HUDEP-2 (cell line): ENCODE measurements around the gene BRCA1.
"Not testable (repeated sequence)": the region's sequence is repeated elsewhere in the genome, so short reads cannot be mapped to it uniquely, and the experiment has no call there.

Experiments used
- DNase-seq, 76 experiments: peaks; one replicate each; lab custom pipeline; 2025; ENCODE audit not compliant: unreplicated experiment in 76 of 76; lab: John Stamatoyannopoulos, UW

Gene BRCA1

GRCh38 chr17:43070257-43070656, 54.9 kb downstream of the BRCA1 start:
- DNase-seq, result no peak

DNA sequence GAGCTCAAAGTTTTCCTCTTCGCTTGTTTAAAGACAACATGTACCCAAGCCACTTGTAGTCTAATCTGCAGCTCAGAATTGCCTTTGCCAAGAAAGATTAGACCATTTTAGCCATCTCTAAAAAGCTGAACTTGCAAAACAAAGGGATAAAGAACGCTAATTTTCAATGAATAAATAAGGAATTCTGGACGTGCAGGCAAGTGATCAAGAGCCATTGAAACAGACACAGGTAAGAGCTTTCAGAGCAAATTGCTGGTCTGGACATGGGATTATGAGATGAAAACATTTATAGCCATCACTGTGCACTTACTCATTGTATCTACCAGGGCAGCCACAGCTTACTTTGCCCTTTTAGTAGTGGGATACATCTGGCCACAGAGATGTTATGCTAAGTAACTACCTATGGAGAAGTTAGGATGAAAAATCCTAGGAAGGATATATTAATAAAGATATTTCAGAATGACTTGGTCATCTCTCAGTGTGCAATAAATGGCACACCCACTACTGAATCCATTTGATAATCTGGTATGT, 55.7 kb downstream of the BRCA1 start:
- no peak for DNase-seq

GRCh38 chr17:43068570-43069367, 56.4 kb downstream of the BRCA1 start:
- DNase-seq, result no peak

GRCh38 chr17:43062984-43063638, 62.1 kb downstream of the BRCA1 start:
- DNase-seq, result no peak

- DNase-seq, result no peak
Measured at GRCh38 chr17:43056051-43056450, 69.1 kb downstream of the BRCA1 start.

DNA sequence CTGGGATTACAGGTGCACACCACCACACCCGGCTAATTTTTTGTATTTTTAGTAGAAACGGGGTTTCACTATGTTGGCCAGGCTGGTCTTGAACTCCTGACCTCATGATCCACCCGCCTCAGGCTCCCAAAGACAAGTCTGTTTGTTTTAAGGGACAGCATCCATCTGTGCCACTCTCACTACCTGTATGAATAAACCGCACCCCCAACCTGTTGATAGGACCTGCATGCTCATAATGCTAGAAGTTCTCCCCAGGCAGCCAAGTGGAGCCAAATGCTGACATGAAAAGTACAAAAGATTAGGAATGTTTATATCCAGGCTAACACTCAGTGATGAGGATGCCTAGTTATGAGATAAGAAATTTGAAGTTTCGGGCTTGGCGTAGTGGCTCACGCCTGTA, 72.2 kb downstream of the BRCA1 start:
- DNase-seq, result not testable (repeated sequence)

DNA sequence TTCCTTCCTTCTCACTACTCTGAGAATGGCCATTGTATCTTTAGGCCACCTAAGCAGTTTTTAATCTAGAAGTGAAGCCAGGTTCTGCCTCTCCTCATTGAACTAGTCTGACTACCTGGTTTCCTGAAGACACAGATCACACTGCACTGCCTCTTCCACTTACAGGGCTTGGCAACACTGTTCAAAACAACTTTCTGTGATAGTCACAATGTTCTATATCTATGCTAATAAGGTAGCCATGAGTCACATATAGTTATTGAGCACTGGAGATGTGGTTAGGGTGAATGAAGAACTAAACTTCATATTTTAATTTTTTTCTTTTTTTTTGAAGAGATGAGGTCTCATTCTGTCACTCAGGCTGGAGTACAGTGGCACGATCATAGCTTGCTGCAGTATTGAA, 73.2 kb downstream of the BRCA1 start:
- DNase-seq, result no peak

- DNase-seq, result no peak
Measured at GRCh38 chr17:43044024-43044423, 81.1 kb downstream of the BRCA1 start.

DNA sequence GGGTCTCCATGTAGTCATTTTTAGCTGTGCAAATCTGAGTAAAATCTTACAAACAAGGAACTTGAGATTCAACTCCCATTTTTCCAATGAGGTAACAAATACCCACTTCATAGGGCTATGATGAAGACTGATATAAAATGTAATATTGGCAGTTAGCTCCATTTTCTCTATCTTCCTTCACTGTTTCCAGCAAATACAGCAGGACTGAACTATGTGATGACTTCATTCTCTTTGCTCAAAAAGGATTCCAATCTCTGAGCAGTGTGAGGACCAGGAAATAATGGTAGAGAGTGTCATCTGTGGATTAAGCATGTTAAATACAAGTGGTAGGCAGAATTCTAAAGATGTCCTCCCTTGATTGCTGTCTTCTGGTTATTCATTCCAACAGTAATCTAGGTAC, 81.9 kb downstream of the BRCA1 start:
- no peak for DNase-seq

DNA sequence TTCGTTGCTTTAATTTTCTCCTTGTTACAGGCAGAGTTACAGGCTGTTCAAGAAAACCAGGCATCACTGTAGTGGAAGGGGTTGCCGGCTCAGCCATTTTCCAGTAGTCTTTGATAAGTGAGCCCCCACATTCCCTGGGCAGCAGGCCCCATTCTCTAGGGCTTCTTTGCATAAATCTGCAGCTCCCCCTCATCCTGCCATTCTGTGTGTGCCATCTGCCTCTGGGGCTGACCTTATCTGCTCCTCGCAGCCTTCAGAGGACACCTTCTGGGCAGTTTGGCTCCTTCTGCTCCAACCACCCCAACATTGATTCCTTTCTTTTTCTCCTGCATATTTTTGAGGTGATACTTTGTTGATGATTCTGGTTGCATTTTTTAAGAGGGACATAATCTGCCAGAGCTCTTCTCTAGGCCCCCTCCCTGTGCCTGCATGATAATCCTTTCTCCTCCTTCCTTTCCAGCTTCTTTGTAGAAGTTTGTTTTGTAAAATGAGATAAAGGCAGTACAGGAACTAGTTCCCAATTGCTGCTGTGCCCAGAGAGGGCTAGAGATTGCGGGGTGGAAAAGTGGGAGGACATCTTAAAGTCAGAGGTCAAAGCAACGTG, 83.0 kb downstream of the BRCA1 start:
- DNase-seq, result peak in 32 of 76 experiments; percentile 3 to 50 (median 20)

- DNase-seq, result no peak
Measured at GRCh38 chr17:43040655-43041054, 84.5 kb downstream of the BRCA1 start.

DNA sequence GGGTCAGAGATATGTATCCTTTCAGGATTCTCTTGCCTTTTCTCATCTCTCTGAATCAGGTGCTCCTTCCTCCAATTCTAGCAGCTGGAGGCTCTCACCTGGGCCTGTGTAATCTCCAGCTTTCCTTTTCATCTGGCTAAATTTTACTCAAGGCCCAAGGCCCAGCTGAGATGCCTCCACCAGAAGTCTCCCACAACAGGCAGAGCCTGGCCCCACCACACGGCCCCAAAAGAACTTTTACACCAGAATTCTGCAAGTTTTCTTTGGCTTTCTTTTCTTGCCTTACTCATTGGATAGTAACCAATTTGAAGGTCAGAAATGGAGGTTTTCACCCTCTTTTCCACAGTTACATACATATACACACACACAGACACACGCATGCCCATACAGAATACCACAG, 85.5 kb downstream of the BRCA1 start:
- DNase-seq, result no peak

GRCh38 chr17:43034894-43035293, 90.3 kb downstream of the BRCA1 start:
- DNase-seq, result no peak

DNA sequence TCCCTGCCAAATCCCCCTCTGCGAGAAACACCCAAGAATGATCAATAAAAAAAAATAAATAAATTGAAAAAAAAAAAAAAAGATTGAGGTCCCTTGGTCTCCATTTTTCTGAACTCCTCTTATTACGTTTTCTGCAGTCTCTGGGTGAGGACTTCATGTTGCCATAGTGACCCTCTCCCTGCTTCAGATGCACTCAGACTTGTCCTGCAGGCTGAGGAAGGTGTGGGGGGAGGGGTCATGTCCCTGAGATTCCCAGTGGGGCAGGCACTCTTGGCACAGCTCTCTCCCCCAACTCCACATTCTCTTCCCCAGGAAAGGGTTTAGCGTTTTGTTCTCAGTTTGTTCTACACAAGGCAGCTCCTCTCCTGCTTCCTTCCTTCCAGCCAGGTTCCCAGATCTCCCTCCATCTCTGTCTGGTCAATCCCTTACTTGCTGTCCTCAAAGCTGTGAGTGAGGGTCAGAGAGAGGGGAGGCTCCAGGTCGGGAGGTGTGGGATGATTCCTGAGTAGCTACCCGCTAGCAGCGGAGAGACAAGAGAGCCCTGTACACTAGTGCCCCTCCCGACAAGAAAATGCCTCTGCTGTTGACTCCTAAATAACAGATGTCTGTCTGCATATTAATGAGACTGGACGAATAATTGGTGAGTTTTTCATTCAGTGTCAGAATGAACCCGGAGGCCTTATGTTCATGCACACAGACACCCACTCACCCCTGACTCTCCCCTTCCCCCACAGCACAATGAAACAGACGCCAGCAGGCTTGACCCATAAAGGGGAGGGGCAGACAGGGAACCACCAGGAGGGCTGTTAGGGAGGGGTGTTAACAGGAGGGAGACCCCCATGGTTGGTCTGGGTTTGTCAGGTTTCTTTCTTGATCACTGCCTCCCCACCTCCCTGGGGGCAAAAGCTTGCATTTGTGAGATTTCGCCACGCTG, 90.9 kb downstream of the BRCA1 start:
- DNase-seq, result no peak

DNA sequence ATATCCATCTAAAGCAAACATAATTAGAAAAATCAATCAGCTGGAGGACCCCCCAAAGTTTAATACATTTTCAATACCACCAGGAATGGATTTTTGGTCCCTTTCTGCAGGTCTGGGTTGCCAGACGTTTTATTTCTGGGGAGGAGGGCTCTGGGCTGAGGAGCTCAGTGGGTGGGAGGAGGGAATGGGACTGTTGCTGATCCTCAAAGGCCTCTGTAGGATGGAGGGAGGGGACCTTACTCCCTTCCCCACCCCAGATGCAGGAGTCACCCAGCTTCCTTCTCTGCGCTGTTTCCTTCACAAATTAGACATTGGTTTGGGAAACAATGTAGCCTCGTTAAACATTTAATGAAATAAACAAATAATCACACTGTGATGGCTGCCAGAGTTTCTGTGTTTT, 93.5 kb downstream of the BRCA1 start:
- DNase-seq, result no peak

GRCh38 chr17:43030137-43030767, 94.9 kb downstream of the BRCA1 start:
- no peak for DNase-seq

DNA sequence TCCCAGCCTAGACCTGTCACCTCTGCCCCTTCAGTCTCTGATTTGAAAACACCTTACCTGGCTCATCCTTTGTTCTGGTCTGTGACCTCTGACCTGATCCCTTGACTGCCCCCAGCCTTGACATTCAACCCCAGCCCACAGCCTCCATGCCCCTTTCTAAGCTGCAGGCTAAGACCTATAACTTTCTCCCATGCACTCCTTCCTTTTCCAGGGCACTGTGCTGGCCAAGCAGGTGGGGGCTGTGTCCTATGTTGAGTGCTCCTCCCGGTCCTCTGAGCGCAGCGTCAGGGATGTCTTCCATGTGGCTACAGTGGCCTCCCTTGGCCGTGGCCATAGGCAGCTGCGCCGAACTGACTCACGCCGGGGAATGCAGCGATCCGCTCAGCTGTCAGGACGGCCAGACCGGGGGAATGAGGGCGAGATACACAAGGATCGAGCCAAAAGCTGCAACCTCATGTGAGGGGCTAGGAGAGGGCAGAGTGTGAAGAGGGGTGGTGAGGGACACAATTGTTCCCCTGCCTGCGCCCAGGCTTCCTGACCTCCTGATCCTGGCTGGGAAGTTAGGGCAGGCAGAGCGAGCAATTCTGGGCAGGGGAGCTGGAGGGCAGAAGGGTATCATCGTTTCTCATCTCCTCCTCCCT, 96.8 kb downstream of the BRCA1 start:
- DNase-seq, result no peak

- no peak for DNase-seq
Measured at GRCh38 chr17:43027091-43028032, 97.8 kb downstream of the BRCA1 start.

GRCh38 chr17:43026595-43026994, 98.6 kb downstream of the BRCA1 start:
- DNase-seq, result no peak
